Measurements from ENCODE around the gene PROP1.
"Not testable (repeated sequence)": the region's sequence is repeated elsewhere in the genome, so short reads cannot be mapped to it uniquely, and the experiment has no call there.

Gene PROP1

GRCh38 chr5:177982072-177982727 lies 13.8 kb downstream of the PROP1 start:
- DNase-seq (ENCODE audit: low spot score) = no peak

GRCh38 chr5:177981296-177982071 lies 14.6 kb downstream of the PROP1 start:
- no peak for DNase-seq (ENCODE audit: low spot score)

GRCh38 chr5:177980743-177981151 lies 15.3 kb downstream of the PROP1 start:
- no peak for DNase-seq (ENCODE audit: low spot score)

GRCh38 chr5:177977600-177977999 lies 18.4 kb downstream of the PROP1 start:
- DNase-seq (ENCODE audit: low spot score) = not testable (repeated sequence)

- no peak for DNase-seq (ENCODE audit: low spot score)
These were observed 22.9 kb downstream of the PROP1 start for GRCh38 chr5:177973066-177973635.

GRCh38 chr5:177972613-177973012 lies 23.4 kb downstream of the PROP1 start:
- DNase-seq (ENCODE audit: low spot score) = no peak

- DNase-seq (ENCODE audit: low spot score) = not testable (repeated sequence)
These were observed 24.0 kb downstream of the PROP1 start for GRCh38 chr5:177972014-177972413.

- no peak for DNase-seq (ENCODE audit: low spot score)
These were observed 27.3 kb downstream of the PROP1 start for GRCh38 chr5:177968661-177969211.

- no peak for DNase-seq (ENCODE audit: low spot score)
These were observed 28.7 kb downstream of the PROP1 start for GRCh38 chr5:177967221-177967887.

- no peak for DNase-seq (ENCODE audit: low spot score)
These were observed 29.2 kb downstream of the PROP1 start for GRCh38 chr5:177966839-177967166.

- no peak for DNase-seq (ENCODE audit: low spot score)
These were observed 29.8 kb downstream of the PROP1 start for GRCh38 chr5:177966009-177966838.

GRCh38 chr5:177964471-177964870 lies 31.6 kb downstream of the PROP1 start:
- DNase-seq (ENCODE audit: low spot score) = no peak

GRCh38 chr5:177963966-177964365 lies 32.1 kb downstream of the PROP1 start:
- DNase-seq (ENCODE audit: low spot score) = no peak

GRCh38 chr5:177959315-177959714 lies 36.7 kb downstream of the PROP1 start:
- DNase-seq (ENCODE audit: low spot score) = no peak

- no peak for DNase-seq (ENCODE audit: low spot score)
These were observed 37.3 kb downstream of the PROP1 start for GRCh38 chr5:177958696-177959095.

- DNase-seq (ENCODE audit: low spot score) = no peak
These were observed 38.8 kb downstream of the PROP1 start for GRCh38 chr5:177957241-177957640.

GRCh38 chr5:177953101-177953500 lies 42.9 kb downstream of the PROP1 start:
- not testable (repeated sequence) for DNase-seq (ENCODE audit: low spot score)

- DNase-seq (ENCODE audit: low spot score) = not testable (repeated sequence)
These were observed 46.4 kb downstream of the PROP1 start for GRCh38 chr5:177949656-177950055.

- DNase-seq (ENCODE audit: low spot score) = not testable (repeated sequence)
These were observed 47.0 kb downstream of the PROP1 start for GRCh38 chr5:177949065-177949464.

GRCh38 chr5:177947912-177948311 lies 48.1 kb downstream of the PROP1 start:
- not testable (repeated sequence) for DNase-seq (ENCODE audit: low spot score)

GRCh38 chr5:177945601-177946283 lies 50.3 kb downstream of the PROP1 start:
- not testable (repeated sequence) for DNase-seq (ENCODE audit: low spot score)

Measured in hematopoietic multipotent progenitor cell treated with erythropoietin and hydrocortisone succinate and interleukin-3 and kit ligand, for 17 days (in vitro differentiated cells).